Measurements from ENCODE around the gene MYH10.

Gene MYH10

GRCh38 chr17:8473451-8474192 lies 156.9 kb downstream of the MYH10 start:
- no peak overlapping the region for H3K4me3 ChIP-seq (ENCODE audit: low read depth in 1 of 5, low read length in 5 of 5)
- H3K4me1 ChIP-seq (ENCODE audit: control insufficient read depth in 5 of 5, insufficient read depth in 5 of 5, low read length in 5 of 5), result peaks cover 6 to 26% (median 11%) of the 10 kb centered on the region in 5 donors
- H3K36me3 ChIP-seq (ENCODE audit: control insufficient read depth in 5 of 5, insufficient read depth in 5 of 5, low read length in 5 of 5), result peaks cover 5 to 89% (median 70%) of the 10 kb centered on the region in 5 donors
- H3K9me3 ChIP-seq (ENCODE audit: control insufficient read depth in 5 of 5, low read length in 5 of 5), result no peaks in the 10 kb centered on the region
- H3K9ac ChIP-seq (ENCODE audit: low read length in 5 of 5), result no peak overlapping the region
- H3K27me3 ChIP-seq (ENCODE audit: control insufficient read depth in 5 of 5, insufficient read depth in 4 of 5, low read length in 5 of 5), result no peaks in the 10 kb centered on the region
- no peak overlapping the region for H3K27ac ChIP-seq (ENCODE audit: low read depth, low read length)

DNA sequence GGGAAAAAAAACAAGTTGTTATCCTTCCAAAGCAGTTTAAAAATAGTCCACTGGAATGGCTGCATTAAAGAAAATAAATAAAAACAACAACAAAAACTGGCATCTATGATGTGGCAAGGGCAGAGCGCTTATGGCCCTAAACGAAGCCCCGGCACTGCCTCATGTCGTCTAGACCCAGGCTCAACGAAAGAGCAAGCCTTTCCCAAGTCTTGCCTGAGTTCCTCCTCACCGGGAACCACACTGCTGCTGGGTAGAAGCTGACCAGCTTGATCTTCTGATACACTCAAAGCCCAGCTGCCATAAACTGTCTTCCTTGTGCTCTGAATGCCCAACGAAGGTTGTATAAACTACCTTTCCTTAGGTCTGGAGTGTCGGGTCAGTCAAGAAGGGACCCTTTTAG lies 157.9 kb downstream of the MYH10 start:
- Histone ChIP-seq H3K36me3 (ENCODE audit: control insufficient read depth in 5 of 5, insufficient read depth in 5 of 5, low read length in 5 of 5) (peaks cover 5 to 89% (median 67%) of the 10 kb centered on the region in 5 donors), H3K4me3 (ENCODE audit: low read depth in 1 of 5, low read length in 5 of 5) (no peak overlapping the region), H3K27ac (ENCODE audit: low read depth, low read length) (no peak overlapping the region), H3K27me3 (ENCODE audit: control insufficient read depth in 5 of 5, insufficient read depth in 4 of 5, low read length in 5 of 5) (no peaks in the 10 kb centered on the region), H3K9me3 (ENCODE audit: control insufficient read depth in 5 of 5, low read length in 5 of 5) (no peaks in the 10 kb centered on the region), H3K9ac (ENCODE audit: low read length in 5 of 5) (no peak overlapping the region), H3K4me1 (ENCODE audit: control insufficient read depth in 5 of 5, insufficient read depth in 5 of 5, low read length in 5 of 5) (peaks cover 6 to 30% (median 12%) of the 10 kb centered on the region in 5 donors)

- Histone ChIP-seq H3K4me3 (ENCODE audit: low read depth in 1 of 5, low read length in 5 of 5) (no peak overlapping the region), H3K36me3 (ENCODE audit: control insufficient read depth in 5 of 5, insufficient read depth in 5 of 5, low read length in 5 of 5) (peaks cover 5 to 82% (median 58%) of the 10 kb centered on the region in 5 donors), H3K27me3 (ENCODE audit: control insufficient read depth in 5 of 5, insufficient read depth in 4 of 5, low read length in 5 of 5) (no peaks in the 10 kb centered on the region), H3K9me3 (ENCODE audit: control insufficient read depth in 5 of 5, low read length in 5 of 5) (no peaks in the 10 kb centered on the region), H3K4me1 (ENCODE audit: control insufficient read depth in 5 of 5, insufficient read depth in 5 of 5, low read length in 5 of 5) (peaks cover 6 to 33% (median 26%) of the 10 kb centered on the region in 5 donors), H3K27ac (ENCODE audit: low read depth, low read length) (no peak overlapping the region), H3K9ac (ENCODE audit: low read length in 5 of 5) (no peak overlapping the region)
Observed at GRCh38 chr17:8470447-8471047, 160.0 kb downstream of the MYH10 start.

- no peak overlapping the region for H3K27ac ChIP-seq (ENCODE audit: low read depth, low read length)
- H3K36me3 ChIP-seq (ENCODE audit: control insufficient read depth in 5 of 5, insufficient read depth in 5 of 5, low read length in 5 of 5), result peaks cover 5 to 77% (median 55%) of the 10 kb centered on the region in 5 donors
- H3K9me3 ChIP-seq (ENCODE audit: control insufficient read depth in 5 of 5, low read length in 5 of 5), result no peaks in the 10 kb centered on the region
- H3K4me3 ChIP-seq (ENCODE audit: low read depth in 1 of 5, low read length in 5 of 5), result no peak overlapping the region
- H3K9ac ChIP-seq (ENCODE audit: low read length in 5 of 5), result no peak overlapping the region
- H3K27me3 ChIP-seq (ENCODE audit: control insufficient read depth in 5 of 5, insufficient read depth in 4 of 5, low read length in 5 of 5), result no peaks in the 10 kb centered on the region
- peaks cover 6 to 36% (median 32%) of the 10 kb centered on the region in 5 donors for H3K4me1 ChIP-seq (ENCODE audit: control insufficient read depth in 5 of 5, insufficient read depth in 5 of 5, low read length in 5 of 5)
Observed at GRCh38 chr17:8469964-8470363, 160.6 kb downstream of the MYH10 start.

GRCh38 chr17:8468980-8469379 lies 161.5 kb downstream of the MYH10 start:
- H3K27ac ChIP-seq (ENCODE audit: low read depth, low read length), result no peak overlapping the region
- H3K36me3 ChIP-seq (ENCODE audit: control insufficient read depth in 5 of 5, insufficient read depth in 5 of 5, low read length in 5 of 5), result peaks cover 2 to 77% (median 55%) of the 10 kb centered on the region in 5 donors
- peaks cover 6 to 40% (median 35%) of the 10 kb centered on the region in 5 donors for H3K4me1 ChIP-seq (ENCODE audit: control insufficient read depth in 5 of 5, insufficient read depth in 5 of 5, low read length in 5 of 5)

GRCh38 chr17:8468127-8468526 lies 162.4 kb downstream of the MYH10 start:
- no peak overlapping the region for H3K27ac ChIP-seq (ENCODE audit: low read depth, low read length)
- H3K36me3 ChIP-seq (ENCODE audit: control insufficient read depth in 5 of 5, insufficient read depth in 5 of 5, low read length in 5 of 5), result peaks cover 6 to 79% (median 57%) of the 10 kb centered on the region in 5 donors
- no peak overlapping the region for H3K4me3 ChIP-seq (ENCODE audit: low read depth in 1 of 5, low read length in 5 of 5)
- H3K27me3 ChIP-seq (ENCODE audit: control insufficient read depth in 5 of 5, insufficient read depth in 4 of 5, low read length in 5 of 5), result no peaks in the 10 kb centered on the region
- H3K4me1 ChIP-seq (ENCODE audit: control insufficient read depth in 5 of 5, insufficient read depth in 5 of 5, low read length in 5 of 5), result peaks cover 6 to 40% (median 35%) of the 10 kb centered on the region in 5 donors
- H3K9me3 ChIP-seq (ENCODE audit: control insufficient read depth in 5 of 5, low read length in 5 of 5), result no peaks in the 10 kb centered on the region
- H3K9ac ChIP-seq (ENCODE audit: low read length in 5 of 5), result no peak overlapping the region

More at GRCh38 chr17:8468980-8469379, 161.5 kb downstream of the MYH10 start:
- Histone ChIP-seq H3K9me3 (ENCODE audit: control insufficient read depth in 5 of 5, low read length in 5 of 5) (no peaks in the 10 kb centered on the region), H3K4me3 (ENCODE audit: low read depth in 1 of 5, low read length in 5 of 5) (no peak overlapping the region), H3K9ac (ENCODE audit: low read length in 5 of 5) (no peak overlapping the region), H3K27me3 (ENCODE audit: control insufficient read depth in 5 of 5, insufficient read depth in 4 of 5, low read length in 5 of 5) (no peaks in the 10 kb centered on the region)

DNA sequence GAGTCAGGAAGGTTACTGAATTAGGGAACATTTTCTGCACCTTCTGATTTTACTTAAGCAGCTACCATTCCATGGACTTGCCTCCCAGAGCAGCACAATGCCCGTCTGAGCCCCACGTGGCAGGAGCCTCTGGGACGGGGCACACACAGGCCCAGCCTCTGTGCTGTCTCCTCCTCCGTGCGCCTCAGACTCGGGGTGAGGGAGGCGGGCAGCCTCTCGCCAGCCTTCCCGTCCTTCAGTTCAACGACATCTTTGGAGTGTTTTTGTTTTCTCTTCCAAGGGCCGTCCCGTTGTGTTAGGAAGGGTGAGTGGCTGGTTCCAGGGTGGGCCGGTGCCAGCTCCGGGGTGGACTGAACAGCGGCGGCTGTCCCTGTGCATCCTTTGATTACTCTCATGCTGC lies 163.0 kb downstream of the MYH10 start:
- Histone ChIP-seq H3K4me3 (ENCODE audit: low read depth in 1 of 5, low read length in 5 of 5) (no peak overlapping the region), H3K36me3 (ENCODE audit: control insufficient read depth in 5 of 5, insufficient read depth in 5 of 5, low read length in 5 of 5) (peaks cover 8 to 81% (median 58%) of the 10 kb centered on the region in 5 donors), H3K27me3 (ENCODE audit: control insufficient read depth in 5 of 5, insufficient read depth in 4 of 5, low read length in 5 of 5) (no peaks in the 10 kb centered on the region), H3K9ac (ENCODE audit: low read length in 5 of 5) (no peak overlapping the region), H3K9me3 (ENCODE audit: control insufficient read depth in 5 of 5, low read length in 5 of 5) (no peaks in the 10 kb centered on the region), H3K27ac (ENCODE audit: low read depth, low read length) (no peak overlapping the region), H3K4me1 (ENCODE audit: control insufficient read depth in 5 of 5, insufficient read depth in 5 of 5, low read length in 5 of 5) (peaks cover 6 to 40% (median 35%) of the 10 kb centered on the region in 5 donors)

- H3K36me3 ChIP-seq (ENCODE audit: control insufficient read depth in 5 of 5, insufficient read depth in 5 of 5, low read length in 5 of 5), result peaks cover 8 to 81% (median 61%) of the 10 kb centered on the region in 5 donors
- no peaks in the 10 kb centered on the region for H3K9me3 ChIP-seq (ENCODE audit: control insufficient read depth in 5 of 5, low read length in 5 of 5)
Observed at GRCh38 chr17:8466873-8467272, 163.7 kb downstream of the MYH10 start.

GRCh38 chr17:8466456-8466855 lies 164.1 kb downstream of the MYH10 start:
- Histone ChIP-seq H3K9ac (ENCODE audit: low read length in 5 of 5) (no peak overlapping the region), H3K27ac (ENCODE audit: low read depth, low read length) (no peak overlapping the region), H3K36me3 (ENCODE audit: control insufficient read depth in 5 of 5, insufficient read depth in 5 of 5, low read length in 5 of 5) (peaks cover 8 to 81% (median 61%) of the 10 kb centered on the region in 5 donors), H3K4me1 (ENCODE audit: control insufficient read depth in 5 of 5, insufficient read depth in 5 of 5, low read length in 5 of 5) (peaks cover 6 to 40% (median 35%) of the 10 kb centered on the region in 5 donors), H3K27me3 (ENCODE audit: control insufficient read depth in 5 of 5, insufficient read depth in 4 of 5, low read length in 5 of 5) (no peaks in the 10 kb centered on the region), H3K4me3 (ENCODE audit: low read depth in 1 of 5, low read length in 5 of 5) (no peak overlapping the region), H3K9me3 (ENCODE audit: control insufficient read depth in 5 of 5, low read length in 5 of 5) (no peaks in the 10 kb centered on the region)

More at GRCh38 chr17:8466873-8467272, 163.7 kb downstream of the MYH10 start:
- Histone ChIP-seq H3K4me3 (ENCODE audit: low read depth in 1 of 5, low read length in 5 of 5) (no peak overlapping the region), H3K27me3 (ENCODE audit: control insufficient read depth in 5 of 5, insufficient read depth in 4 of 5, low read length in 5 of 5) (no peaks in the 10 kb centered on the region), H3K9ac (ENCODE audit: low read length in 5 of 5) (no peak overlapping the region), H3K4me1 (ENCODE audit: control insufficient read depth in 5 of 5, insufficient read depth in 5 of 5, low read length in 5 of 5) (peaks cover 6 to 40% (median 35%) of the 10 kb centered on the region in 5 donors), H3K27ac (ENCODE audit: low read depth, low read length) (no peak overlapping the region)

DNA sequence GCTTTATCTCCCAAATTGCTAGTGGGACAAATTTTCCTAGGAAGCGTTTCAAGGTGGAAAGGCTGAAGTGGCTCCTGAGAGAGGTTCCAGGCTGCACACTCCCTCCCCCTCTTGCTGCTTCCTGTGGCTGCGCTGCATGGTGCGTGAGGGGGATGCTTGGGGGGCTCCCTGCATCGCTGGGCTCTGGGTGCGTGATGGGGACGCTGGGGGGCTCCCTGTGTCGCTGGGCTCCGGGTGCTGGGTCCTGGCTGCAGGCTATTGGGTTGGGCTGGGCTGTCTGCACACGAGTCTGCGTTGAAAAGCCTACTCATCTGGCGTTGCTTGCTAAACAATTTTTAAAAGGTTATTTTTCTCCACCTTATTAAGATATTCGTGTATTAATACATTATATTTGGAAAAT lies 164.8 kb downstream of the MYH10 start:
- Histone ChIP-seq H3K4me3 (ENCODE audit: low read depth in 1 of 5, low read length in 5 of 5) (no peak overlapping the region), H3K27me3 (ENCODE audit: control insufficient read depth in 5 of 5, insufficient read depth in 4 of 5, low read length in 5 of 5) (no peaks in the 10 kb centered on the region), H3K4me1 (ENCODE audit: control insufficient read depth in 5 of 5, insufficient read depth in 5 of 5, low read length in 5 of 5) (peaks cover 6 to 35% (median 34%) of the 10 kb centered on the region in 5 donors), H3K9me3 (ENCODE audit: control insufficient read depth in 5 of 5, low read length in 5 of 5) (no peaks in the 10 kb centered on the region), H3K27ac (ENCODE audit: low read depth, low read length) (no peak overlapping the region), H3K9ac (ENCODE audit: low read length in 5 of 5) (no peak overlapping the region), H3K36me3 (ENCODE audit: control insufficient read depth in 5 of 5, insufficient read depth in 5 of 5, low read length in 5 of 5) (peaks cover 12 to 81% (median 64%) of the 10 kb centered on the region in 5 donors)
